SK-N-SH (cell line): Measurements from ENCODE around the gene LENG9. TPM values are rescaled to one million over a fixed set of nuclear protein-coding genes. Genes with fewer than 3 reads are reported as not detected.
"Not testable (repeated sequence)": the region's sequence is repeated elsewhere in the genome, so short reads cannot be mapped to it uniquely, and the experiment has no call there.

Experiments
- CTCF ChIA-PET: fragments of 300-600, 350-600 bp; formaldehyde crosslinking; extraction: SDS; loops from one replicate; lab custom pipeline; 2021; lab: Yijun Ruan, JAX
- POLR2A ChIA-PET: fragments of 350-600 bp; sonication (Branson Sonifier 250); formaldehyde crosslinking; extraction: SDS; loops from one replicate; lab custom pipeline; 2020; ENCODE audit warnings: antibody characterized with exemption, inconsistent platforms; lab: Yijun Ruan, JAX
- DNase-seq: peaks from one replicate; pipeline ENCODE4 v3.0.0; 2012
- H2AFZ ChIP-seq: fragments of 200-600 bp; sonication (generic); 2 replicates; pipeline ENCODE4 v1.8.1; 2016; ENCODE audit warnings: antibody characterized with exemption, mild to moderate bottlenecking, low read depth
- H3F3A ChIP-seq: fragments of 200-600 bp; sonication (generic); replicated peaks from 2 replicates; pipeline ENCODE3; 2016; ENCODE audit warnings: antibody characterized with exemption, mild to moderate bottlenecking; ENCODE audit not compliant: insufficient read depth
- H3K27ac ChIP-seq, 2 experiments: fragments of 200-500 bp in 1 of 2; fragments of 200-600 bp in 1 of 2; sonication (Bioruptor generic) in 1 of 2; sonication (generic), shearing (Covaris generic) in 1 of 2; 2 replicates each; pipeline versions ENCODE4 v1.5.1 to v1.6.1; 2014 to 2016; ENCODE audit warnings: low read depth in 2 of 2, inconsistent platforms in 1 of 2, low read length in 1 of 2, mild to moderate bottlenecking in 1 of 2, mixed read lengths in 1 of 2
- H3K27me3 ChIP-seq: fragments of 200-600 bp; sonication (generic), shearing (Covaris generic); 2 replicates; pipeline ENCODE4 v1.6.1; 2016; ENCODE audit warnings: mixed run types; ENCODE audit not compliant: insufficient read depth
- H3K36me3 ChIP-seq, 2 experiments: fragments of 200-500 bp in 1 of 2; fragments of 200-600 bp in 1 of 2; sonication (Bioruptor generic) in 1 of 2; sonication (generic) in 1 of 2; replicated peaks in 1 of 2; 2 replicates each; pipeline versions ENCODE3 to v1.5.1; 2014 to 2016; ENCODE audit warnings: low read length in 1 of 2, mild to moderate bottlenecking in 1 of 2; ENCODE audit not compliant: insufficient read depth in 2 of 2, control insufficient read depth in 1 of 2
- H3K4me1 ChIP-seq, 2 experiments: fragments of 200-500 bp in 1 of 2; fragments of 200-600 bp in 1 of 2; sonication (Bioruptor generic) in 1 of 2; sonication (generic), shearing (Covaris generic) in 1 of 2; 2 replicates each; pipeline versions ENCODE4 v1.5.1 to v1.6.1; 2014 to 2016; ENCODE audit warnings: low read depth in 1 of 2, low read length in 1 of 2, mixed run types in 1 of 2; ENCODE audit not compliant: insufficient read depth in 2 of 2, control insufficient read depth in 1 of 2
- H3K4me2 ChIP-seq: fragments of 200-600 bp; sonication (generic), shearing (Covaris generic); 2 replicates; pipeline ENCODE4 v1.6.1; 2017; ENCODE audit warnings: mixed run types
- H3K4me3 ChIP-seq, 2 experiments: fragments of 200-500 bp in 1 of 2; fragments of 200-600 bp in 1 of 2; sonication (Bioruptor generic) in 1 of 2; sonication (generic), shearing (Covaris generic) in 1 of 2; 2 replicates each; pipeline versions ENCODE4 v1.5.1 to v1.8.1; 2014 to 2016; ENCODE audit warnings: low read depth in 2 of 2, inconsistent platforms in 1 of 2, low read length in 1 of 2, mild to moderate bottlenecking in 1 of 2, mixed read lengths in 1 of 2, moderate library complexity in 1 of 2
- H3K79me2 ChIP-seq: fragments of 200-600 bp; sonication (generic); 2 replicates; pipeline ENCODE4 v1.8.1; 2017; ENCODE audit warnings: mild to moderate bottlenecking; ENCODE audit not compliant: insufficient read depth
- H3K9ac ChIP-seq: fragments of 200-600 bp; sonication (generic); 2 replicates; pipeline ENCODE4 v1.6.1; 2017; ENCODE audit warnings: mixed run types
- H3K9me2 ChIP-seq: fragments of 200-600 bp; sonication (generic); 2 replicates; pipeline ENCODE4 v1.6.1; 2017; ENCODE audit warnings: mixed run types
- H3K9me3 ChIP-seq: fragments of 200-600 bp; sonication (generic); 2 replicates; pipeline ENCODE4 v1.6.1; 2017; ENCODE audit warnings: mixed run types, mild to moderate bottlenecking, moderate library complexity
- H4K20me1 ChIP-seq: fragments of 200-600 bp; sonication (generic); 2 replicates; pipeline ENCODE4 v1.6.1; 2017; ENCODE audit warnings: mild to moderate bottlenecking, mixed run types; ENCODE audit not compliant: insufficient read depth
- CHD2 ChIP-seq: fragments of 150-350 bp; IDR thresholded peaks from 2 replicates; pipeline ENCODE4 v1.6.1; 2018; ENCODE audit warnings: low read length; ENCODE audit not compliant: partially characterized antibody
- ELF1 ChIP-seq: IDR thresholded peaks from 2 replicates; pipeline ENCODE4 v1.4.0; 2012
- FOXJ3 ChIP-seq: sonication (generic); formaldehyde crosslinking; IDR thresholded peaks from 2 replicates; pipeline ENCODE4 v1.5.1; 2020; ENCODE audit warnings: mild to moderate bottlenecking, missing genetic modification reagents
- GABPA ChIP-seq: IDR thresholded peaks from 2 replicates; pipeline ENCODE4 v1.4.0; 2012; ENCODE audit warnings: low read depth, mild to moderate bottlenecking
- GATA2 ChIP-seq: sonication (generic); formaldehyde crosslinking; IDR thresholded peaks from 2 replicates; pipeline ENCODE4 v1.5.0; 2020; ENCODE audit warnings: mild to moderate bottlenecking, missing genetic modification reagents
- IRF3 ChIP-seq: fragments of 150-350 bp; IDR thresholded peaks from 2 replicates; pipeline ENCODE4 v1.6.1; 2016; ENCODE audit warnings: mild to moderate bottlenecking, low read depth, low read length
- MEF2A ChIP-seq: IDR thresholded peaks from 2 replicates; pipeline ENCODE4 v1.4.0; 2012; ENCODE audit warnings: low read depth, borderline replicate concordance
- NFIC ChIP-seq: IDR thresholded peaks from 2 replicates; pipeline ENCODE4 v1.4.0; 2012; ENCODE audit warnings: borderline replicate concordance
- POLR2AphosphoS5 ChIP-seq: IDR thresholded peaks from 2 replicates; pipeline ENCODE4 v1.6.1; 2012; ENCODE audit warnings: low read depth, low read length
- RAD21 ChIP-seq: IDR thresholded peaks from 2 replicates; pipeline ENCODE4 v1.6.1; 2012; ENCODE audit warnings: mild to moderate bottlenecking, low read length
- RFX5 ChIP-seq: IDR thresholded peaks from 2 replicates; pipeline ENCODE4 v1.6.1; 2012; ENCODE audit warnings: mild to moderate bottlenecking, improper control_type of control experiment, low read length
- SIN3A ChIP-seq: IDR thresholded peaks from 2 replicates; pipeline ENCODE4 v1.6.1; 2012; ENCODE audit warnings: low read depth, mild to moderate bottlenecking, low read length, moderate library complexity, borderline replicate concordance
- SMC3 ChIP-seq: IDR thresholded peaks from 2 replicates; pipeline ENCODE4 v1.6.1; 2012; ENCODE audit warnings: low read depth, low read length, improper control_type of control experiment
- TAF1 ChIP-seq: IDR thresholded peaks from 2 replicates; pipeline ENCODE4 v1.6.1; 2012; ENCODE audit warnings: low read depth, mild to moderate bottlenecking, low read length, moderate library complexity, borderline replicate concordance
- TCF12 ChIP-seq: IDR thresholded peaks from 2 replicates; pipeline ENCODE4 v1.4.0; 2012
- TEAD4 ChIP-seq: IDR thresholded peaks from 2 replicates; pipeline ENCODE4 v1.4.0; 2012; ENCODE audit warnings: mild to moderate bottlenecking, borderline replicate concordance; ENCODE audit not compliant: insufficient read depth
- YY1 ChIP-seq: IDR thresholded peaks from 2 replicates; pipeline ENCODE4 v1.4.0; 2012; ENCODE audit warnings: low read depth, mild to moderate bottlenecking
- WGBS: methylation state at CpG from one replicate; pipeline ENCODE4 v1.1.6; 2017; ENCODE audit warnings: low lambda C conversion rate; 5-methylcytosine and 5-hydroxymethylcytosine counted together
- polyA plus RNA-seq, 3 experiments: library from polyadenylated mRNA; depleted of rRNA; stranded (reverse); fragments of >200 nt; gene quantifications; 2 replicates each; pipeline ENCODE4 v1.2.3, GENCODE V29; 2012
- TF ChIP-seq, protein P1 (sequence below): IDR thresholded peaks from 2 replicates; pipeline ENCODE4 v1.4.0; 2012; ENCODE audit warnings: low read depth
- TF ChIP-seq, protein P2 (sequence below): IDR thresholded peaks from 2 replicates; pipeline ENCODE4 v1.4.0; 2012; ENCODE audit warnings: low read depth, borderline replicate concordance
- TF ChIP-seq, protein P3 (sequence below): IDR thresholded peaks from 2 replicates; pipeline ENCODE4 v1.4.0; 2012; ENCODE audit warnings: low read depth, borderline replicate concordance

Gene LENG9
- polyA plus RNA-seq, 1 of the 3 experiments (the other 2 are of a cell fraction), result 0.20 TPM

GRCh38 chr19:54502518-54503048 is 39.0 kb upstream of the LENG9 start, which contains the start of gene LAIR2:
Gene LAIR2, plus strand, starts transcription at chr19:54502831. Its CDS starts 88 bp downstream, at chr19:54502919.
- no peaks in the 10 kb centered on the region for H3K36me3 ChIP-seq
- TF ChIP-seq IRF3, result no peak
- no peak for TF ChIP-seq GABPA
- TF ChIP-seq NFIC, result no peak
- TF ChIP-seq FOXJ3 (CRISPR knock-in tag), result no peak
- no peak for TF ChIP-seq TAF1
- TF ChIP-seq TCF12, result no peak
- TF ChIP-seq RAD21, result no peak
- TF ChIP-seq, protein P1, sequence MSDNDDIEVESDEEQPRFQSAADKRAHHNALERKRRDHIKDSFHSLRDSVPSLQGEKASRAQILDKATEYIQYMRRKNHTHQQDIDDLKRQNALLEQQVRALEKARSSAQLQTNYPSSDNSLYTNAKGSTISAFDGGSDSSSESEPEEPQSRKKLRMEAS, result no peak
- TF ChIP-seq RFX5, result no peak
- no peak for TF ChIP-seq MEF2A
- no peak for TF ChIP-seq SMC3
- TF ChIP-seq CHD2, result no peak
- TF ChIP-seq, protein P2, sequence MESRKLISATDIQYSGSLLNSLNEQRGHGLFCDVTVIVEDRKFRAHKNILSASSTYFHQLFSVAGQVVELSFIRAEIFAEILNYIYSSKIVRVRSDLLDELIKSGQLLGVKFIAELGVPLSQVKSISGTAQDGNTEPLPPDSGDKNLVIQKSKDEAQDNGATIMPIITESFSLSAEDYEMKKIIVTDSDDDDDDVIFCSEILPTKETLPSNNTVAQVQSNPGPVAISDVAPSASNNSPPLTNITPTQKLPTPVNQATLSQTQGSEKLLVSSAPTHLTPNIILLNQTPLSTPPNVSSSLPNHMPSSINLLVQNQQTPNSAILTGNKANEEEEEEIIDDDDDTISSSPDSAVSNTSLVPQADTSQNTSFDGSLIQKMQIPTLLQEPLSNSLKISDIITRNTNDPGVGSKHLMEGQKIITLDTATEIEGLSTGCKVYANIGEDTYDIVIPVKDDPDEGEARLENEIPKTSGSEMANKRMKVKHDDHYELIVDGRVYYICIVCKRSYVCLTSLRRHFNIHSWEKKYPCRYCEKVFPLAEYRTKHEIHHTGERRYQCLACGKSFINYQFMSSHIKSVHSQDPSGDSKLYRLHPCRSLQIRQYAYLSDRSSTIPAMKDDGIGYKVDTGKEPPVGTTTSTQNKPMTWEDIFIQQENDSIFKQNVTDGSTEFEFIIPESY, result no peak
- no peak for TF ChIP-seq SIN3A
- no peak for TF ChIP-seq GATA2
- TF ChIP-seq, protein P3, sequence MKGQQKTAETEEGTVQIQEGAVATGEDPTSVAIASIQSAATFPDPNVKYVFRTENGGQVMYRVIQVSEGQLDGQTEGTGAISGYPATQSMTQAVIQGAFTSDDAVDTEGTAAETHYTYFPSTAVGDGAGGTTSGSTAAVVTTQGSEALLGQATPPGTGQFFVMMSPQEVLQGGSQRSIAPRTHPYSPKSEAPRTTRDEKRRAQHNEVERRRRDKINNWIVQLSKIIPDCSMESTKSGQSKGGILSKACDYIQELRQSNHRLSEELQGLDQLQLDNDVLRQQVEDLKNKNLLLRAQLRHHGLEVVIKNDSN, result no peak
- TF ChIP-seq ELF1, result no peak
- no peak for TF ChIP-seq YY1
- TF ChIP-seq TEAD4, result no peak
- TF ChIP-seq POLR2AphosphoS5, result no peak
- TF ChIP-seq, all 33 proteins: peak for 0
- Histone ChIP-seq H3F3A (no peaks in the 10 kb centered on the region), H3K9me2 (no peaks in the 10 kb centered on the region), H3K79me2 (no peaks in the 10 kb centered on the region), H3K9me3 (no peaks in the 10 kb centered on the region), H3K4me3 (no peak within 1 kb of the TSS), H2AFZ (no peak within 1 kb of the TSS), H3K4me2 (no peak within 1 kb of the TSS), H3K27ac (no peak within 1 kb of the TSS), H3K4me1 (no peaks in the 10 kb centered on the region), H4K20me1 (no peaks in the 10 kb centered on the region), H3K9ac (no peak within 1 kb of the TSS), H3K27me3 (peaks cover 37% of the 10 kb centered on the region; the same call in 1 of the 2 replicates)
- POLR2A ChIA-PET, result no interaction called here
- no peak for DNase-seq
- WGBS, result 8% methylated on average over 14 of the region's 14 CpGs
- CTCF ChIA-PET, result interaction anchor here (0.7 to 1.1 kb wide), 2 partner anchors 23 to 54 kb away, joined by 3 read pairs; partner anchors contain the start of gene LENG8

DNA sequence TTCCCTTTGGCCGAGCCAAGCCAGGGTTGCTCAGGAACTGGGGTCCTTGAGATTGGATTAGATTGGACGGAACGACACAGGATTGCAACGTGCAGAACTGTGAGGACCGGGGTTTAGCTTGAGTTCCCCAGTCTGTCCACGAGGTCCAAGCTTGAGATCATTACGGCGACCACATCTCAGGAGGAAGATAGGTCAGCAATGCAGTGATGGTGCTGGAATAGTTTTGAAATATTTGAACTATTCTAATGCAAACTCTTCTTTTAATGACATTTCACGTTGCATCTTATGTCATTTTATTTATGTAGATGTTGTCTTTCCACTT is 34.8 kb upstream of the LENG9 start:
- H3K9me3 ChIP-seq, H3K27ac ChIP-seq, H4K20me1 ChIP-seq, H3K36me3 ChIP-seq, H3F3A ChIP-seq, H3K9ac ChIP-seq, H3K4me2 ChIP-seq, DNase-seq, H3K9me2 ChIP-seq, CTCF ChIA-PET, H3K4me3 ChIP-seq, H3K4me1 ChIP-seq, H2AFZ ChIP-seq, POLR2A ChIA-PET, H3K79me2 ChIP-seq: not testable (repeated sequence)
- WGBS, result 23% methylated on average over 8 of the region's 9 CpGs
- H3K27me3 ChIP-seq, result peaks cover 55% of the 10 kb centered on the region

DNA sequence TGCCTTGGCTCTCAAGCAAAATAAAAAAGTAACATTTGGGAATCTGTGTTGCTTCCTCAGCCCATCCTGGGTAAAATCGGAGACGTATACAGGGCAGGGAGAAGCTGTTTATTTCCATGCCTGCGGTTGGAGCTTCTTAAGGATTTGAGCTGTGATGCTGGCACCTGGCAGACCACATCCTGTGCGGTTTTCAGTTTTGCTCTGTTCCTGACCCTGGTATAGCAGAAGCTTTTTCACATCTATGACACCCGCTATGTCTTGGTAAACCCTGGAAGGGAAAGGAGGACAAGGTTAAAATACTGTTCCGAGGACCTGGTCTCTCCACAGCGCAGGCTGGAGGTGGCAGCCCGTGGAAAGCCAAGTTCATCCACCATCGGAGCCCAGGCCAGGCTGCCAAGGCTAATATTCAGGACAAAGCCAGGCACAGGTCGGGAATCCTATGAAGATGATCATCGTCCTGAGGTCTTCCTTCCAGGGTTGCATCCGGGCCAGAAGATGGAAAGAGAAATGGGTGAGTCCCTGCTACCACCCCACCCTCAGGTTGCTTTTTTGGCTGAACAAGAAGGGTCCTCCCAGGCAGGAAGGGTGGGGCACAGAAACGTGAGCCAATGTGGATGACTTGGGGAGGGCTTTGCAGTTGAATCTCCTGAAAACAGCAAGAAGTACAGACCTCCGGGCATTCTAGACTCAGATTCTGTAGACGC is 34.3 kb upstream of the LENG9 start:
- CTCF ChIA-PET, H3K9ac ChIP-seq, H3K79me2 ChIP-seq, H3F3A ChIP-seq, POLR2A ChIA-PET, H3K4me3 ChIP-seq, H3K9me3 ChIP-seq, H3K27ac ChIP-seq, H3K36me3 ChIP-seq, H2AFZ ChIP-seq, DNase-seq, H3K4me1 ChIP-seq, H3K4me2 ChIP-seq, H4K20me1 ChIP-seq, H3K9me2 ChIP-seq: not testable (repeated sequence)
- 6% methylated on average over 8 of the region's 15 CpGs for WGBS
- H3K27me3 ChIP-seq, result peaks cover 58% of the 10 kb centered on the region
